Measurements from ENCODE around the gene AUTS2. TPM values are rescaled to one million over a fixed set of nuclear protein-coding genes. Genes with fewer than 3 reads are reported as not detected.

Gene AUTS2
- total and polyA plus RNA-seq, 2 of the 8 experiments (the other 6 are each of a cell fraction or from before 2014, with no cell fraction given) = 25.9 to 101 TPM

DNA sequence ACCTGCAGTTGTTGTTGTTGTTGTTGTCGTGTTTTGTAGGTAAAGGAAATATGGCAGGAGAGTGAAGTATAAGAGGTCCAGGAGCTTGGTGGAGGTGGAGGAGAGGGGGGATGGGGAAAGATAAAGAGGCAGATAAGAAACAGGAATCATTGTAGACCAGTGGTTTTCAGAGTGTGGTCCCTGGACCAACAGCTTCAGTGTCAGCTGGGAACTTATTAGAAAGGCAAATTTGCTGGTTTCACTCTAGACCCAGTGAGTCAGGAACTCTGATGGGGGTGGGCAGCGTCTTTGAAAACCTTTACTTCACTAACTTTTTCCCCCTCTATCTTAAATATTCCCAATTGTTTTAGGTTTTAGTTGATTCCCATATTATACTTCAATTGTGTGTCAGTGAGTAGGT, 241.5 kb downstream of the AUTS2 start:
- no peaks in the 10 kb centered on the region for H3K79me1 ChIP-seq (ENCODE audit: low read depth, low read length)
- no peaks in the 10 kb centered on the region for H3K79me2 ChIP-seq (ENCODE audit: control insufficient read depth in 1 of 2, insufficient read depth in 2 of 2, low read length in 2 of 2)
- no peak overlapping the region for H2BK12ac ChIP-seq (ENCODE audit: low read depth, low read length)
- no peak overlapping the region for H3K23ac ChIP-seq (ENCODE audit: insufficient read length)
- no peak overlapping the region for H2BK5ac ChIP-seq (ENCODE audit: low read depth, low read length)
- FAIRE-seq (no peak), DNase-seq (ENCODE audit: low read depth in 1 of 2, low spot score in 2 of 2) (no peak)
- H3K56ac ChIP-seq (replicated peaks; ENCODE audit: insufficient read length, low read depth, low read length) = no peak overlapping the region
- H2AK5ac ChIP-seq (ENCODE audit: low read depth, low read length) = no peak overlapping the region
- no peak overlapping the region for H4K8ac ChIP-seq (ENCODE audit: extremely low read depth, insufficient read depth, low read length)
- no peak overlapping the region for H3K4me2 ChIP-seq (ENCODE audit: insufficient read depth in 1 of 2, low read depth in 2 of 2, low read length in 2 of 2)
- H3K14ac ChIP-seq (ENCODE audit: insufficient read length) = no peak overlapping the region
- POLR2A ChIA-PET (ENCODE audit: partially characterized antibody) = no interaction called here
- no peak overlapping the region for H4K91ac ChIP-seq (replicated peaks; ENCODE audit: insufficient read length, low read length)
- no peak overlapping the region for H2BK20ac ChIP-seq (ENCODE audit: low read length)
- TF ChIP-seq ZNF274 (IDR thresholded peaks at IDR 0.05; ENCODE audit: borderline replicate concordance, extremely low read depth, low read length) (no peak), GTF2F1 (IDR thresholded peaks at IDR 0.05; ENCODE audit: borderline replicate concordance, low read depth, low read length) (no peak), SRF (IDR thresholded peaks at IDR 0.05; ENCODE audit: low read depth, low read length) (no peak), TAF7 (optimal IDR thresholded peaks at IDR 0.05; ENCODE audit: borderline replicate concordance, low read depth, low read length) (no peak), TEAD4 (IDR thresholded peaks at IDR 0.05; ENCODE audit: low read depth, low read length) (no peak), KDM1A (IDR thresholded peaks at IDR 0.05; ENCODE audit: borderline replicate concordance, low read length) (no peak), EZH2 (IDR thresholded peaks at IDR 0.05; ENCODE audit: low read depth, low read length, severe bottlenecking) (no peak), RAD21 (IDR thresholded peaks at IDR 0.05 in 1 of 2, conservative IDR thresholded peaks at IDR 0.05 in 1 of 2; ENCODE audit: low read depth in 2 of 2, low read length in 2 of 2) (no peak), SP1 (IDR thresholded peaks at IDR 0.05; ENCODE audit: low read depth, low read length) (no peak), RBBP5 (IDR thresholded peaks at IDR 0.05; ENCODE audit: borderline replicate concordance, low read depth, low read length) (no peak), ASH2L (IDR thresholded peaks at IDR 0.05; ENCODE audit: low read length) (no peak), POLR2AphosphoS5 (IDR thresholded peaks at IDR 0.05; ENCODE audit: low read depth, low read length) (no peak), SP4 (IDR thresholded peaks at IDR 0.05; ENCODE audit: low read length) (no peak), HDAC2 (IDR thresholded peaks at IDR 0.05; ENCODE audit: borderline replicate concordance in 1 of 2, low read depth in 2 of 2, low read length in 2 of 2) (no peak), YY1 (IDR thresholded peaks at IDR 0.05; ENCODE audit: low read depth, low read length) (no peak)
- H4K20me1 ChIP-seq (replicated peaks in 1 of 2; ENCODE audit: control insufficient read depth in 1 of 2, insufficient read depth in 2 of 2, low read length in 2 of 2) = no peaks in the 10 kb centered on the region
- H3K23me2 ChIP-seq (ENCODE audit: low read depth, low read length) = no peaks in the 10 kb centered on the region
- no peak overlapping the region for H3K4ac ChIP-seq (replicated peaks; ENCODE audit: insufficient read length, low read depth, low read length)
- H2AFZ ChIP-seq (ENCODE audit: low read length) = no peak overlapping the region
- H4K5ac ChIP-seq (ENCODE audit: insufficient read length, low read depth, low read length) = no peak overlapping the region
- H2BK15ac ChIP-seq (ENCODE audit: low read length) = no peak overlapping the region
- WGBS, 2 experiments (ENCODE audit: extremely low coverage in 1 of 2, insufficient coverage in 1 of 2, insufficient read length in 1 of 2, insufficient replicate concordance in 2 of 2, low coverage in 1 of 2, low lambda C conversion rate in 2 of 2, missing lambda C conversion rate in 1 of 2) = 82% methylated on average over 2 of the region's 2 CpGs; no CpG with 5 or more reads in 1 of the 2 experiments
- no peaks in the 10 kb centered on the region for H3K36me3 ChIP-seq (ENCODE audit: control insufficient read depth in 2 of 4, insufficient read depth in 4 of 4, low read length in 3 of 4)
- H3K4me3 ChIP-seq (ENCODE audit: extremely low read depth in 1 of 4, insufficient read depth in 2 of 4, low read depth in 3 of 4, low read length in 4 of 4) = no peak overlapping the region
- H2BK120ac ChIP-seq (replicated peaks; ENCODE audit: low read depth, low read length) = no peak overlapping the region
- CTCF ChIA-PET (ENCODE audit: partially characterized antibody) = interaction anchor here (1.1 to 1.9 kb wide), 2 partner anchors 41 to 92 kb away, joined by 3 to 5 read pairs; no protein-coding TSS in a partner anchor
- H3K4me1 ChIP-seq (replicated peaks in 1 of 4; ENCODE audit: control insufficient read depth in 3 of 4, insufficient read depth in 4 of 4, low read length in 3 of 4) = peaks cover 4 to 22% (median 9%) of the 10 kb centered on the region in 4 experiments; a peak in 6 of 7 replicates
- H3K9ac ChIP-seq (replicated peaks in 1 of 4; ENCODE audit: extremely low read depth in 1 of 4, low read depth in 3 of 4, low read length in 3 of 4) = no peak overlapping the region
- H3K27me3 ChIP-seq (replicated peaks in 1 of 4; ENCODE audit: control insufficient read depth in 3 of 4, extremely low read depth in 1 of 4, insufficient read depth in 3 of 4, low read length in 3 of 4) = no peaks in the 10 kb centered on the region
- H3K27ac ChIP-seq (ENCODE audit: low read depth, low read length) = no peak overlapping the region
- no peaks in the 10 kb centered on the region for H3K9me3 ChIP-seq (ENCODE audit: insufficient read depth in 2 of 2, low read depth in 1 of 2, low read length in 1 of 2)
- H3K18ac ChIP-seq (ENCODE audit: extremely low read depth, low read length) = no peak overlapping the region
